ENCODE measurements around the gene TRIM39. TPM values are rescaled to one million over a fixed set of nuclear protein-coding genes. Genes with fewer than 3 reads are reported as not detected.
A peak's percentile ranks its signal among the peaks of the same experiment; 100 is the strongest.

Gene TRIM39
- total RNA-seq, 1 donor: 8.5 TPM

GRCh38 chr6:30340589-30341054 lies 13.9 kb downstream of the TRIM39 start:
- peak; percentile 41 for DNase-seq (ENCODE audit: low read depth)
- no peak for TF ChIP-seq CTCF (IDR thresholded peaks at IDR 0.05; ENCODE audit: insufficient read depth, low read length)
- H3K4me3 ChIP-seq (ENCODE audit: low read depth, low read length): no peak overlapping the region

GRCh38 chr6:30341218-30341617 lies 14.5 kb downstream of the TRIM39 start:
- no peak for TF ChIP-seq CTCF (IDR thresholded peaks at IDR 0.05; ENCODE audit: insufficient read depth, low read length)
- H3K4me3 ChIP-seq (ENCODE audit: low read depth, low read length): no peak overlapping the region
- DNase-seq (ENCODE audit: low read depth): no peak

GRCh38 chr6:30341728-30342127 lies 15.0 kb downstream of the TRIM39 start:
- no peak overlapping the region for H3K4me3 ChIP-seq (ENCODE audit: low read depth, low read length)
- no peak for DNase-seq (ENCODE audit: low read depth)
- no peak for TF ChIP-seq CTCF (IDR thresholded peaks at IDR 0.05; ENCODE audit: insufficient read depth, low read length)

GRCh38 chr6:30344191-30344867 lies 17.6 kb downstream of the TRIM39 start:
- DNase-seq (ENCODE audit: low read depth): no peak
- no peak overlapping the region for H3K4me3 ChIP-seq (ENCODE audit: low read depth, low read length)
- TF ChIP-seq CTCF (IDR thresholded peaks at IDR 0.05; ENCODE audit: insufficient read depth, low read length): no peak

- TF ChIP-seq CTCF (IDR thresholded peaks at IDR 0.05; ENCODE audit: insufficient read depth, low read length): no peak
- peak; percentile 66 for DNase-seq (ENCODE audit: low read depth)
Measured at GRCh38 chr6:30344868-30345671, 18.3 kb downstream of the TRIM39 start, which contains the start of gene RPP21. Gene RPP21, plus strand, starts transcription at chr6:30345156. Its CDS starts 16 bp downstream, at chr6:30345172.

GRCh38 chr6:30345852-30346251 lies 19.1 kb downstream of the TRIM39 start:
- no peak for TF ChIP-seq CTCF (IDR thresholded peaks at IDR 0.05; ENCODE audit: insufficient read depth, low read length)
- H3K4me3 ChIP-seq (ENCODE audit: low read depth, low read length): peak overlapping the region; percentile 97
- DNase-seq (ENCODE audit: low read depth): no peak

More at GRCh38 chr6:30344868-30345671, 18.3 kb downstream of the TRIM39 start, which contains the start of gene RPP21:
- peak within 1 kb of the TSS; percentile 97 for H3K4me3 ChIP-seq (ENCODE audit: low read depth, low read length)
